Stimulated activated CD4-positive, alpha-beta T cell treated with anti-CD3 and anti-CD28 coated beads, Interleukin-12 subunit alpha, Interleukin-12 subunit beta, amount 100 ng/mL, for 24 hours (primary cell): Measurements from ENCODE around the gene KMT2B.
A peak's percentile ranks its signal among the peaks of the same experiment; 100 is the strongest.
"Not testable (repeated sequence)": the region's sequence is repeated elsewhere in the genome, so short reads cannot be mapped to it uniquely, and the experiment has no call there.

Experiments
- DNase-seq, 2 experiments: peaks; one replicate each; pipeline ENCODE4 v3.0.0-alpha.2; 2020; ENCODE audit warnings: low read depth in 2 of 2

KMT2B gene, protein sequence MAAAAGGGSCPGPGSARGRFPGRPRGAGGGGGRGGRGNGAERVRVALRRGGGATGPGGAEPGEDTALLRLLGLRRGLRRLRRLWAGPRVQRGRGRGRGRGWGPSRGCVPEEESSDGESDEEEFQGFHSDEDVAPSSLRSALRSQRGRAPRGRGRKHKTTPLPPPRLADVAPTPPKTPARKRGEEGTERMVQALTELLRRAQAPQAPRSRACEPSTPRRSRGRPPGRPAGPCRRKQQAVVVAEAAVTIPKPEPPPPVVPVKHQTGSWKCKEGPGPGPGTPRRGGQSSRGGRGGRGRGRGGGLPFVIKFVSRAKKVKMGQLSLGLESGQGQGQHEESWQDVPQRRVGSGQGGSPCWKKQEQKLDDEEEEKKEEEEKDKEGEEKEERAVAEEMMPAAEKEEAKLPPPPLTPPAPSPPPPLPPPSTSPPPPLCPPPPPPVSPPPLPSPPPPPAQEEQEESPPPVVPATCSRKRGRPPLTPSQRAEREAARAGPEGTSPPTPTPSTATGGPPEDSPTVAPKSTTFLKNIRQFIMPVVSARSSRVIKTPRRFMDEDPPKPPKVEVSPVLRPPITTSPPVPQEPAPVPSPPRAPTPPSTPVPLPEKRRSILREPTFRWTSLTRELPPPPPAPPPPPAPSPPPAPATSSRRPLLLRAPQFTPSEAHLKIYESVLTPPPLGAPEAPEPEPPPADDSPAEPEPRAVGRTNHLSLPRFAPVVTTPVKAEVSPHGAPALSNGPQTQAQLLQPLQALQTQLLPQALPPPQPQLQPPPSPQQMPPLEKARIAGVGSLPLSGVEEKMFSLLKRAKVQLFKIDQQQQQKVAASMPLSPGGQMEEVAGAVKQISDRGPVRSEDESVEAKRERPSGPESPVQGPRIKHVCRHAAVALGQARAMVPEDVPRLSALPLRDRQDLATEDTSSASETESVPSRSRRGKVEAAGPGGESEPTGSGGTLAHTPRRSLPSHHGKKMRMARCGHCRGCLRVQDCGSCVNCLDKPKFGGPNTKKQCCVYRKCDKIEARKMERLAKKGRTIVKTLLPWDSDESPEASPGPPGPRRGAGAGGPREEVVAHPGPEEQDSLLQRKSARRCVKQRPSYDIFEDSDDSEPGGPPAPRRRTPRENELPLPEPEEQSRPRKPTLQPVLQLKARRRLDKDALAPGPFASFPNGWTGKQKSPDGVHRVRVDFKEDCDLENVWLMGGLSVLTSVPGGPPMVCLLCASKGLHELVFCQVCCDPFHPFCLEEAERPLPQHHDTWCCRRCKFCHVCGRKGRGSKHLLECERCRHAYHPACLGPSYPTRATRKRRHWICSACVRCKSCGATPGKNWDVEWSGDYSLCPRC (N-terminal part only)

DNA sequence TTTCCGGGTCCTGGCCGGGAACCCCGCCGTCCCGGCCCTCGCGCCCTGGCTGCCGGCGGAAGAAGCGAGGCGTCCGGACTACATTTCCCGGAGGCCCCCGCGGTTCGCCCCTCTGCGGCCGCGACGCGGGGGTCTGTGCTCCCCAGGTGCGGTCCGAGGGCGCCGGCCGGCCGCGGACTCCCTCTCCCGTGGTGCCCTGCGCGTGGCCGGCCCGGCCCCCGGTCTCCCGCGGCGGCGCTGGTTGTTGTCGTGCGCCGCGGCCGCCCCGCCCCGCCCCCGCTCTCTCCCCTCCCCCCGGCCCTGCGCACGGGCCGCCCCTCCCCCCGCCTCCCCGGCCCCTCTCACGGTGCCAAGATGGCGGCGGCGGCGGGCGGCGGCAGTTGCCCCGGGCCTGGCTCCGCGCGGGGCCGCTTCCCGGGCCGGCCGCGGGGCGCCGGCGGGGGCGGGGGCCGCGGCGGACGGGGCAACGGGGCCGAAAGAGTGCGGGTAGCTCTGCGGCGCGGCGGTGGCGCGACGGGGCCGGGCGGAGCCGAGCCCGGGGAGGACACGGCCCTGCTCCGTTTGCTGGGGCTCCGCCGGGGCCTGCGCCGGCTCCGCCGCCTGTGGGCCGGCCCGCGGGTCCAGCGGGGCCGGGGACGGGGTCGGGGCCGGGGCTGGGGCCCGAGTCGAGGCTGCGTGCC, at the start of gene KMT2B:
Gene KMT2B, plus strand, starts transcription at position 339 of the 680 bp plus-strand sequence. Its CDS starts 16 bp downstream, at position 355.
- no peak for DNase-seq

DNA sequence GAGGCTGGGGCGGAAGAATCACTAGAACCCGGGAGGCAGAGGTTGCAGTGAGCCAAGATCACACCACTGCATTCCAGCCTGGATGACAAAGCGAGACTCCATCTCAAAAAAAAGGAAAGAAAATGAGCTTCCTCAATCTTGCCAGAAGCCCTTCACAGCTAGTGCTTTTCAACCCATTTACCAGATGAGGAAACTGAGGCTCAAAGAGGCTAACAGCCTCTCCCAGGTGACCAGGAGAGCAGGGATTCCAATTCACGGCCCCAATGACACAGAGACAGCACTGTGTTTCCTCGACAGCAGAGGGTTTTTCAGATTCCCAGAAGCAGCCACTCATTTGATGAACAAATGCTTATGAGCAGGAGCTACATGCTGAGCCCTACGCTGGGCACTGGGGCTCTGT, 48.2 kb upstream of the KMT2B start:
- DNase-seq = no peak

DNA sequence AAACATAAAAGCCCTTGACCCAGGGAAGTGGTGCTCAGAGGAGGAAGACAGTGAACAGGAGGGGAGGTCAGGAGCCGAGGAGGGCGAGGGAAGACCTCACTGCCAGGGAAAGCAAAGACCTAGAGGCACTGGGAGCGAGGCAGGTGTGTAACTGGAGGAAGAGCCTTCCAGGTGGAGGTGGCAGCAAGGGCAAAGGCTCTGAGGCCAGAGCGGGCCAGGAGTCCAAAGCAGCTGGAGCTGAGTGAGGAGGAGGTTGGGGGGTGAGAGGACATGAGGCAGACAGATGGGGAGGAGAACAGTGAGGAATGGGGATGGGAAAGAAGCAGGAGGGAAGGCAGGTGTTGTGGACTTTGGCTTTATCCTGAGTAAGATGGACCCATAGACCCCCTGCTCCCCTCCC, 47.8 kb upstream of the KMT2B start:
- DNase-seq = no peak

DNA sequence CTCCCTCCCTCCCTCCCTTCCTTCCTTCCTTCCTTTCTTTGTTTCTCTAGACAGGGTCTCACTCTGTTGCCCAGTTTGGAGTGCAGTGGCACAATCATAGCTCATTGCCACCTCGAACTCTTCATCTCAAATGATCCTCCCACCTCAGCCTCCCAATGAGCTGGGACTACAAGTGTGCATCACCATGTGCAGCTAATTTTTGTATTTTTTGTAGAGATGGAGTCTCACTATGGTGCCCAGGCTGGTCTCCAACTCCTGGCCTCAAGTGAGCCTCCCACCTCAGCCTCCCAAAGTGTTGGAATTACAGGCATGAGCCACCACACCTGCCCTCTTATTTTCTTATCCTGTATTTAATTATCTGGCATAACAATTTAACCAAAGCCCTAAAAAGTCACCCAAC, 47.1 kb upstream of the KMT2B start:
- DNase-seq = no peak

DNA sequence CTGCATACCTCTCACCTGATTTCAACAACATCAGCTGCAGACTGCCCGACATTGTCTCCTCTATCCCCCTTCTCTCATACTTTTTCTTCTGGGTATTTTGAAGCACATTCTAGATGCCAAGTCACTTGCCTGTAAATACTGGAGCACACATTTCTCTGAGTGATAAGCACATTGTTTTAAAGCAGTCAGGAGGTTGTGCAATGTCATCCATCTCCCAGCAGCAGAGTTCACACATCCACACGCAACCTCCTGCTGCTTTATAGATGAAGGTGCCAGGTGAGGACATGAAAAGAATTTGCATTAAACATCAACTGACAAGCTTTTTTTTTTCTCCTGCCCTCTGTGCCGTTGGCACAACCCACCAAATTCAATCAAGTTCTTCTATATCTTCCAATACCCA, 46.0 kb upstream of the KMT2B start:
- DNase-seq = no peak

DNA sequence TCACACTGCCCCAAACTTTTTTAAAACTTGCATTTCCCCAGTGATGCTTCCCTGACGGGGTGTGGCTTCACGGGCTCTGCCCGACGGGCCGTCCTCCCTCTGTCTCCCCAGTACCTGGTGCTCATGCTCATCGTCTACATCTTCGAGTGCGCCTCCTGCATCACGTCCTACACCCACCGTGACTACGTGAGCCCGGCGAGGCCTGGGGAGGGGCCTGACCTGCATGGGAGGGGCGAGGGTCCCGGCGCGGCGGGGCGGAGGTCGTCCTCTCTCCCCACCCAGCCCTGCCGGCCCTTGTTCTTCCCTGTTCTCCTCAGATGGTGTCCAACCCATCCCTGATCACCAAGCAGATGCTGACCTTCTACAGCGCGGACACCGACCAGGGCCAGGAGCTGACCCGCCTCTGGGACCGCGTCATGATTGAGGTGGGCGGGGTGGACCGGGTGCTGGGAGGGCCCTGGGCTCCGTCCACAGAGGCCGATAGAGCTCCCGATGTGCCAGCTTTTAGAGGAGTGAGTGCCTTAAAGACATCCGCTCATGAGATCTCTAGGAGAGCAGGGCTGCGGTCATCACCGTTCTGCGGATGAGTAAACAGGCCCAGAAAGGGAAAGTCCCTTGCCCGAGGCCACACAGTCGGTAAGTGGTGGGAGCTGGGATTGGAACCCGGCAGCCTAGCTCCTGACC, 44.5 kb upstream of the KMT2B start:
- peak; percentile 20 to 49 for DNase-seq

DNA sequence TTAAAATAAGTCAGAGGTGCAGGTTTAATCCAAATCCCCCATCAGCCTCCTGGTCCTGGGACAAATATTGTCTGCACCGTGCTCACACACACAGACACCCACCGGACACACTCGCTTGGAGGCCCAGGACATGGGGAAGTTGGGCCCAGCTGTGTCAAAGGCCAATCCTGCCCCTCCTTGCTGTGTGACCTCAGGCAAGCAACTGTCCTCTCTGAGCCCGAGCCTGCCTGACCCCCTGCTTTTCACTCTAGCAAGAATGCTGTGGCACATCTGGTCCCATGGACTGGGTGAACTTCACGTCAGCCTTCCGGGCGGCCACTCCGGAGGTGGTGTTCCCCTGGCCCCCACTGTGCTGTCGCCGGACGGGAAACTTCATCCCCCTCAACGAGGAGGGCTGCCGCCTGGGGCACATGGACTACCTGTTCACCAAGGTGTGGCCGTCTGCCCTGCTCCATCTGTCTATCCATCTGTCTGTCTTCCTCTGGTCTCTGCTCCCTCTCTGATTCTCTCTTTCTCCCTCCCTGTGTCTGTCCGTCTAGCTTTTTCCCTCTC, 42.1 kb upstream of the KMT2B start:
- DNase-seq = no peak

DNA sequence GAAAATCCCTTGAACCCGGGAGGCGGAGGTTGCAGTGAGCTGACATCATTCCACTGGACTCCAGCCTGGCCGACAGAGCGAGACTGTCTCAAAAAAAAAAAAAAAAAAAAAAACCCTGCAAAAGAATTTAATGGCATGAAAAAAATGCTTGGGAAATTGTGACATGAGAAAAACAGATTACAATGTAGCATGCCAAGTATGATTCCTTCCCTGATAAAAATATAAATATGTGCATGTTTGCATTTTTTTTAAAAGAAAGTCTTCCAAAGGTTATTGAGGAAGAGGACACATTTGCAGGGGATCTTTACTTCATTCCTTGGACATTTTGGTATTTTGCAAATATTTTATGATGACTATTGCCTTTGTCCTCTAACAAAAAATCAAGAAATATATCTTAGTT, 28.0 kb upstream of the KMT2B start:
- no peak for DNase-seq

DNA sequence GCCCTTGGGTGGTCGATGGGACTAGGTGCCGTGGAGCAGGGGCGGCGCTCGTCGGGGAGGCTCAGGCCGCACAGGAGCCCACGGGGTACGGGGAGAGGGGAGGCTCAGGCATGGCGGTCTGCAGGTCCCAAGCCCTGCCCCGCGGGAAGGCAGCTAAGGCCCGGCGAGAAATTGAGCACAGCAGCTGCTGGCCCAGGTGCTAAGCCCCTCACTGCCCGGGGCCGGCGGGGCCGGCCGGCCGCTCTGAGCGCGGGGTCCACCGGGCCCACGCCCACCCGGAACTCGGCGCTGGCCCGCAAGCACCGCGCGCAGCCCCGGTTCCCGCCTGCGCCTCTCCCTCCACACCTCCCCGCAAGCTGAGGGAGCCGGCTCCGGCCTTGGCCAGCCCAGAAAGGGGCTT, 26.7 kb upstream of the KMT2B start:
- DNase-seq = not testable (repeated sequence)

DNA sequence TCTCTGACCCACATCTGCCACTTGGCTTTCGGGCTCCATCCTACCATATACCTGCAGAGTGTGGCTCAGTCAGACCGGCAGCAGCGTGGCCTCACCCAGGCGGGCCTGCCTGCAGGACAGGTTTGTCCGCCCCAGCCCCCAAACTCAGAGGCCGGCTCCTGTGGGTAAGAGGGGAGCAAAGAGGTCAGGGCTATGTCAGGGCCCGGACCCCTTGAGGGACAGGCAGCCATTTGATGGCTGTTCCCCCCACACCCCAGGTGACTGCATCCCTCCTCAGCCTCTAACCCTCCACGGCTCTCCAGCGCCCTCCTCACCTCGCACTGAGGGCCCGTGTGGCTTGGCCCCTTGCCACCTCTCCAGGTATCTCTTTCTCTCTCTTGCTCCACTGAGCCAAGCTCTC, 25.8 kb upstream of the KMT2B start:
- DNase-seq = no peak

DNA sequence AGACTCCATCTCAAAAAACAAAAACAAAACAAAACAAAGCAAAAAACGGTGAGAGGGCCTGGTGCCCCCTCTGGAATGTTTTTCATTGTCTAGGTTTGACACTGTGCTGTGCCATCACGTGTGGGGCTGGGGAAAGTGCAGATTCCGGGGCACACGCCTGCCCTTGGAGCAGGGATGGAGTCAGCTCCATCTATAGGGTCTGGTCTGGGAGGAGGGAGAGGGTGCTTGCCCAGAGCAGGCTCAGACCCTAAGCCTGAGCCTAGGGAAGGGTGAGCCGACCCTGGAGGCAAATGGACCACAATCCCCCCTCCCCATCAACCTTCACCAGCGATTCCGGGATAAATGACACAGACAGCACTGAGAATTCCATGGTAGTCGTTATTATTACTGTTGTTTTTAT, 24.4 kb upstream of the KMT2B start:
- DNase-seq = no peak

DNA sequence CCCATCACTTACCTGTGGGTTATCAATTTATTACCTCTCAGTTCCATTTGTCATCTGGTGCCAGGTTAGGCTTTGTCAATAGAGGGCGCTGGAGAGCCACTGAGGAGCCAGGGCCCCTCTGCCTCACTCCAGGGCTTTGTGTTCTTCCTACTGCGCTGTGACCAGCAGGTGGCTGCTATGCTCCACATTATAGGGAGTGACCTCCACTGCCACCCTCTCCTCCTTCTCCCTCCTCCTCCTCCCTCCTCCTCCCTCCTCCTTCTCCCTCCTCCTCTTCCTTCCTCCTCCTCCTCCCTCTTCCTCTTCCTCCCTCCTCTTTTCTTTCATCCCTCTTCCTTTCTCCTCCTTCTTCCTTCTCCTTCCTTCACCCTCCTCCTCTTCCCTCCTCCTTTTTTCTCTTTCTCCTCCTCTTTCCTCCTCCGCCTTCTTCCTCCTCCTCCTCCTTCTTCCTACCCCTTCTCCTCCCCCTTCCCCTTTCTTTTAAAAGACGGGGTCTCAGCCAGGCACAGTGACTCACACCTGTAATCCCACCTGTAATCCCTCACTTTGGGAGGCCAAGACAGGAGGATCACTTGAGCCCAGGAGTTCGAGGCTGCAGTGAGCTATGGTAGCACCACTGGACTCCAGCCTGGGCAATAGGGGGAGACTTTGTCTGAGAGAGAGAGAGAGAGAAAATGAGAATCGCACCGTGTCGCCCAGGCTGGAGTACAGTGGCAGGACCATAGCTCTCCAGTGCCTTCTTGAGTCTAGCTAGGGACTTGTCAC, 23.8 kb upstream of the KMT2B start:
- peak; percentile 82 to 90 for DNase-seq

DNA sequence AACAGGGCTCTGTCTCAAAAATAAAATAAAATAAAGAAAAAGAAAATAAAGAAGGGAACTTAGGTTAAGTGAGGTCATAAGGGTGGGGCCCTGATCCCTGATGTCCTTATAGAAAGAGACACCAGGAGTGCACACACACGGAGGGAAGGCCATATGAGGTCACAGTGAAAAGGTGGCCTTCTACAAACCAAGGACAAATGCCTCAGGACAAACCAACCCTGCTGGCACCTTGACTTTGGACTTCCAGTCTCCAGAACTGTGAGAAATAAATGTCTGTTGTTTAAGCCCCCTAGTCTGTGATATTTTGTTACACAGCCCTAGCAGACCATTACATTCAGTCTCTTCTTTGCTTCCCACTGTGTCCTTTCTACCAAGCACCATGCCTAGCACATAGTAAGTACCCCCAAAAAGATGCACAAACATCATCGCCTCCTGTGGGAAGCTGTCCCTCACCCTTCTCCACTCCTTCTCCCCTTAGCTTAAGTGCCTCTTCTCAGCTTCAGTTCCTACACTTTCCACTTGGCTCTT, 21.8 kb upstream of the KMT2B start:
- no peak for DNase-seq

DNA sequence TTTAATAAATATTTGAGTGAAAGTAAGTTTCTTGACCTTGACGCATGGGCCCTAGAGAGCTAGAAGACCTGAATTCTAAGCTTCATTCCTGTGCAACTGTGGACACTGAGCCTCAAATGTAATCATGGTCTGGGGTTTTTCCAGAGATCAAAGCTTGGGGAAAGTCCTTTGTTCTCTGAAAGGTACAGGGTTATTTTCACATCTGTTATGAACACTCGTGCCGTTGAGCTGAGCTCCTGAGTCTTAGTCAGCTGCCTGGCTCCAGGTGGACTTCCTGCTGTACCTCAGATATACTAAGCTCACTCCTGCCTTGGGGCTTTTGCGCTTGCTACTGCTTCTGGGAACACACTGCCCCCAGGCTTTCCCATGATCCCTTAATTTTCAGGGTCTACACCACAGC, 21.0 kb upstream of the KMT2B start:
- no peak for DNase-seq

DNA sequence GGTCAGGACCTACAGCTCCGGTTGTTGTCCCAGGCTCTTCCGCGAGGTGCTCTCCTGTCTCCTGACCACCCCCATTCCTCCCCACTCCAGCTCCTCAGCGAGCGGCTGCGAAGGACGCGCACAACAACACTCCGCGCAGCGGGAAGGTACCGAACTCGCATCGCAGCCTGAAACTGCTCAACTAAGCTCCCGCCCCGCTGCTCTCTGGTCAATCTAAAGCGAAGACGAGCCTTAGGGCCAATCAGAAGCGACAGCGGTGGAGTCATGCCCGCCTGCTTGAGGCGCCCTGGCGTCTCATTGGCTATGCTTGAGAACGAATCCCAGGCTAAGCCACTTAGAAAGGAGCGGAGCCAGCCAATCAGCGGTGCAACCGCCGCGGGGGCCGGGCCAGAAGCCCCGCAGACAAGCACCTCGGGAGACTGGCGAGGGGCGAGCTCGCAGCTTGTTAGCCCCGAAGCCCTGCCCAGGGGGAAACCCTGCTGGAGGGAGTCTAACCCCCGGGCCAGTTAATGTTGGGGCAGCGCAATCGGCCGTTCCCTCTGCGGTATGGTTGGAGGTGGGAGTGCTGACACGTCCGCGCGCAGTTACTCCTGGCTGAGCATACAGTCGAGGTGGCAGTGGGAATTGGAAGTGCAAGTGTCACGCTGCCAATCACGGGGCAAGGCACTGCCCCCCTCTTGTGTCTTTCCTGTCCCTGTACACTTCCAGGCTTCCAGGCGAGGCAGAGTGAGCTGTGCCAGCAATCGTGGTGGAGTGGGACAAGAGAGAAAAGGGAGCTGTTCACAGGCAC, 15.4 kb upstream of the KMT2B start:
- peak; percentile 87 to 92 for DNase-seq

DNA sequence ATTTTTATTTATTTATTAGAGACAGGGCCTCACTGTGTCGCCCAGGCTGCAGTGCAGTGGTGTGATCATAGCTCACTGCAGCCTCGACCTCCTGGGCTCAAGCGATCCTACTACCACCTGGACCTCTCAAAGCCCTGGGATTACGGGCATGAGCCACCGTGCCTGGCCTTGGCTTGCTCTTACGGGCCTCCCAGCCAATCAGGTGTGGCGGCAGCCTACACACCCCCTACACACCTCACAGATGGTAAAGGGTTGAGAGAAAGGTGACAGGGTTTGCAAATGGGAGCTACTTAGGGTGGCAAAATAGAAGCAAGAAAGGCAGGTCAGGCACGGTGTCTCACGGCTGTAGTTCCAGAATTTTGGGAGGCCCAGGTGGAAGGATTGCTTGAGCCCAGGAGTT, 14.5 kb upstream of the KMT2B start:
- no peak for DNase-seq

DNA sequence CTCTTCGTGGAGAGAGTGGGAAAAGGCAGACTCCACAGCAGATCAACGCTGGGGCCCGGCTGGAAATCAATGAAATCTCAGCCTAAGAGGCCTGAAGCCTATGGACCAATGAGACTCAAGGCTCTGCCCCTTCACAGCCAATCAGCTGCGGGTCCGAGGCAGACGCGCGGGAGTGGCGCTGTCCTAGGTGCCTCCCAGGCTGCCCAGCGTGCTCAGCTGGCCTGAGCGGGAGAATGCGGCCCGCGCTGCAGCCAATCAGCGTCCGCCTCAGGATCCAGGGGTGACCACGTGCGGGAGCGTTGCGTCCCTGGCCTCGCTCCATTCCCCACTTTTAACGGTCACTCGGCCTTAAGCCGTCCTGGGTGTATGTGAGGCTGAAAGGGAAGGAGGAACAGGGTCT, 13.6 kb upstream of the KMT2B start, which contains the start of gene ZBTB32:
Gene ZBTB32, plus strand, starts transcription at position 341 of the 400 bp plus-strand sequence. CDS start 10,069 bp downstream, outside the sequence.
- no peak for DNase-seq

DNA sequence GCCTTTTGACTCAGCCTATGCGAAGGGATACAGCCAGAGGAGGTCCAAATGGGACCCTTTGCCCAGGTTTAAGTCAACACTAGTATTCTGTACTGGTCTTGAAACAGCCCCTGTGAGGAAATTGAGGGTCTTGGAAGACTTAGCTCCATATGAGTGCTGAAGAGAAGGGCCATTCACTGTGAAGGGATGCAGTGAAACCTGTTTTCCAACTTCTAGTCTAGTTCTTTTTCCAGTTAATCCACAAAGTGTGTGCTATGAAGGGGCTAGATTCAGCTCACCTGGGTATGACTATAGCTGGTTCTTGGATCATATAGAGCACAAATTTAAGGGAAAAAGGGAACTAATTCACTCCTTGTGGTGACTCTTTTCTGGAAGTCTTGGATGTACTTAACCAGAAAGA, 9.4 kb upstream of the KMT2B start:
- DNase-seq = no peak
